GM21423 (cell line): ENCODE results near the gene THRA.
A peak's percentile ranks its signal among the peaks of the same experiment; 100 is the strongest.
"Not testable (repeated sequence)": the region's sequence is repeated elsewhere in the genome, so short reads cannot be mapped to it uniquely, and the experiment has no call there.

Source experiments
- ATAC-seq: cut with Tn5 transposase; IDR thresholded peaks from one replicate; pipeline ENCODE4 v1.9.1; 2021; ENCODE audit warnings: mild to moderate bottlenecking, moderate library complexity; ENCODE audit not compliant: unreplicated experiment

Gene THRA

GRCh38 chr17:40135817-40136216 lies 73.1 kb downstream of the THRA start:
- ATAC-seq, result no peak

- peak; percentile 24 for ATAC-seq
Measured at GRCh38 chr17:40139566-40140058, 76.8 kb downstream of the THRA start.

DNA sequence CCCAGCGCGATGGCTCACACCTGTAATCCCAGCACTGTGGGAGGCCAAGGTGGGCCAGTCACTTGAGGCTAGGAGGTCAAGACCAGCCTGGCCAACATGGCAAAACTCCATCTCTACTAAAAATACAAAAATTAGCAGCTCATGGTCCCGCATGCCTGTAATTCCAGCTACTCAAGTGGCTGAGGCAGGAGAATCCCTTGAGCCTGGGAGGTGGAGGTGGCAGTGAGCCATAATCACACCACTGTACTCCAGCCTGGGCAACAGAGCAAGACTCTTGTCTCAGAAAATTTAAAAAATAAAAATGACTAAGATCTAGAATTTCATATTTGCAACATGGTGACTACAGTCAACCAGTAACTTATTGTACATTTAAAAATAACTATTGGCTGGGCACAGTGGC lies 80.4 kb downstream of the THRA start:
- ATAC-seq, result not testable (repeated sequence)
